Chondrocyte (in vitro differentiated cells): ENCODE data around the gene SAMD5. TPM values are rescaled to one million over a fixed set of nuclear protein-coding genes. Genes with fewer than 3 reads are reported as not detected.
A peak's percentile ranks its signal among the peaks of the same experiment; 100 is the strongest.

Source experiments
- DNase-seq: peaks from one replicate; pipeline ENCODE4 v3.0.0; 2021; ENCODE audit warnings: mixed read lengths, low spot score
- H3K27ac Mint-ChIP-seq: one replicate; pipeline ENCODE4 v1.8.0; 2021; ENCODE audit warnings: mild to moderate bottlenecking, moderate library complexity, mixed read lengths; ENCODE audit not compliant: unreplicated experiment
- H3K27me3 Mint-ChIP-seq: 2 replicates; pipeline ENCODE4 v1.8.0; 2021; ENCODE audit warnings: low read depth, mixed read lengths
- H3K36me3 Mint-ChIP-seq: 2 replicates; pipeline ENCODE4 v1.8.0; 2021; ENCODE audit warnings: low read depth, mixed read lengths
- H3K4me1 Mint-ChIP-seq: 2 replicates; pipeline ENCODE4 v1.8.0; 2021; ENCODE audit warnings: low read depth, mild to moderate bottlenecking, mixed read lengths
- H3K4me3 Mint-ChIP-seq: one replicate; pipeline ENCODE4 v1.8.0; 2021; ENCODE audit warnings: mild to moderate bottlenecking, moderate library complexity, mixed read lengths; ENCODE audit not compliant: unreplicated experiment
- H3K9me3 Mint-ChIP-seq: 2 replicates; pipeline ENCODE4 v1.8.0; 2021; ENCODE audit warnings: low read depth, mixed read lengths
- CTCF ChIP-seq: fragments of 200-600 bp; sonication (generic); IDR thresholded peaks from 2 replicates; pipeline ENCODE4 v1.5.0; 2021; ENCODE audit warnings: antibody characterized with exemption, mild to moderate bottlenecking, moderate library complexity
- total RNA-seq: library from RNA; stranded (reverse); gene quantifications from 3 replicates; pipeline ENCODE4 v1.2.1, GENCODE V29; 2021

Gene SAMD5
- total RNA-seq, 1 donor from 2014 or later: 9.2 TPM

GRCh38 chr6:147504848-147505247 is 3.6 kb upstream of the SAMD5 start:
- no peak overlapping the region for H3K4me3 Mint-ChIP-seq
- H3K27ac Mint-ChIP-seq: no peak overlapping the region
- no peaks in the 10 kb centered on the region for H3K36me3 Mint-ChIP-seq
- H3K9me3 Mint-ChIP-seq: no peaks in the 10 kb centered on the region
- TF ChIP-seq CTCF: no peak
- DNase-seq: no peak
- H3K4me1 Mint-ChIP-seq: peaks cover 11% of the 10 kb centered on the region
- no peaks in the 10 kb centered on the region for H3K27me3 Mint-ChIP-seq

- Mint-ChIP-seq H3K9me3 (no peaks in the 10 kb centered on the region), H3K4me1 (peaks cover 25% of the 10 kb centered on the region), H3K27me3 (no peaks in the 10 kb centered on the region), H3K36me3 (no peaks in the 10 kb centered on the region), H3K27ac (peak overlapping the region; percentile 74), H3K4me3 (peak overlapping the region; percentile 86)
- no peak for DNase-seq
- TF ChIP-seq CTCF: peak; percentile 99
Measured at GRCh38 chr6:147506704-147507114, 1.8 kb upstream of the SAMD5 start.

GRCh38 chr6:147507162-147508041 is 1.1 kb upstream of the SAMD5 start:
- Mint-ChIP-seq H3K36me3 (no peaks in the 10 kb centered on the region), H3K9me3 (no peaks in the 10 kb centered on the region), H3K27ac (peak overlapping the region; percentile 74), H3K27me3 (no peaks in the 10 kb centered on the region), H3K4me3 (peak overlapping the region; percentile 86), H3K4me1 (peaks cover 27% of the 10 kb centered on the region)
- DNase-seq: no peak
- TF ChIP-seq CTCF: no peak

- Mint-ChIP-seq H3K27ac (peak overlapping the region; percentile 88), H3K4me3 (peak overlapping the region; percentile 89), H3K9me3 (no peaks in the 10 kb centered on the region), H3K27me3 (no peaks in the 10 kb centered on the region), H3K4me1 (peaks cover 27% of the 10 kb centered on the region), H3K36me3 (no peaks in the 10 kb centered on the region)
- no peak for DNase-seq
- TF ChIP-seq CTCF: peak; percentile 66
Measured at GRCh38 chr6:147508866-147509608, 547 bp downstream of the SAMD5 start.

GRCh38 chr6:147509891-147510290 is 1.4 kb downstream of the SAMD5 start:
- Mint-ChIP-seq H3K36me3 (peaks cover 2% of the 10 kb centered on the region), H3K27me3 (no peaks in the 10 kb centered on the region), H3K4me3 (peak overlapping the region; percentile 89), H3K9me3 (no peaks in the 10 kb centered on the region), H3K27ac (no peak overlapping the region), H3K4me1 (peaks cover 33% of the 10 kb centered on the region)
- TF ChIP-seq CTCF: no peak
- no peak for DNase-seq
